Inferior parietal cortex (tissue), 1 donor: ENCODE data around the gene SEC14L6.
"Not testable (repeated sequence)": the region's sequence is repeated elsewhere in the genome, so short reads cannot be mapped to it uniquely, and the experiment has no call there.

ENCODE experiments used
- DNase-seq: peaks from one replicate; pipeline ENCODE4 v3.0.0-alpha.2; 2016; ENCODE audit errors: extremely low spot score

The SEC14L6 gene

GRCh38 chr22:30546616-30547015 is at the start of gene SEC14L6:
Gene SEC14L6 (minus strand): TSS chr22:30546741. CDS start chr22:30546682, 59 bp downstream.
- DNase-seq: no peak

- no peak for DNase-seq
Observed at GRCh38 chr22:30596199-30596598, 49.7 kb upstream of the SEC14L6 start.

DNA sequence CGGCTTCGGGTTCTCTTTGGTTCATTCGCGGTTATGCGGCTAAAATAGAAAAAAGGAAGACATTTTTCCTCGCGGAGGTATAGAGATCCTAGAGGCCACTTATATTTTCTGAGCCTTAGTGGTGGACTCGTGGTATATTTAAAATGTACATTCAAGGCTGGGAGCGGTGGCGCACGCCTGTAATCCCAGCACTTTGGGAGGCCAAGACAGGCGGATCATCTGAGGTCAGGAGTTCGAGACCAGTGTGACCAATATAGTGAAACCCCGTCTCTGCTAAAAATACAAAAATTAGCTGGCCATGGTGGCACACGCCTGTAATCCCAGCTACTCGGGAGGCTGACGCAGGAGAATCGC is 45.8 kb upstream of the SEC14L6 start:
- DNase-seq: not testable (repeated sequence)

DNA sequence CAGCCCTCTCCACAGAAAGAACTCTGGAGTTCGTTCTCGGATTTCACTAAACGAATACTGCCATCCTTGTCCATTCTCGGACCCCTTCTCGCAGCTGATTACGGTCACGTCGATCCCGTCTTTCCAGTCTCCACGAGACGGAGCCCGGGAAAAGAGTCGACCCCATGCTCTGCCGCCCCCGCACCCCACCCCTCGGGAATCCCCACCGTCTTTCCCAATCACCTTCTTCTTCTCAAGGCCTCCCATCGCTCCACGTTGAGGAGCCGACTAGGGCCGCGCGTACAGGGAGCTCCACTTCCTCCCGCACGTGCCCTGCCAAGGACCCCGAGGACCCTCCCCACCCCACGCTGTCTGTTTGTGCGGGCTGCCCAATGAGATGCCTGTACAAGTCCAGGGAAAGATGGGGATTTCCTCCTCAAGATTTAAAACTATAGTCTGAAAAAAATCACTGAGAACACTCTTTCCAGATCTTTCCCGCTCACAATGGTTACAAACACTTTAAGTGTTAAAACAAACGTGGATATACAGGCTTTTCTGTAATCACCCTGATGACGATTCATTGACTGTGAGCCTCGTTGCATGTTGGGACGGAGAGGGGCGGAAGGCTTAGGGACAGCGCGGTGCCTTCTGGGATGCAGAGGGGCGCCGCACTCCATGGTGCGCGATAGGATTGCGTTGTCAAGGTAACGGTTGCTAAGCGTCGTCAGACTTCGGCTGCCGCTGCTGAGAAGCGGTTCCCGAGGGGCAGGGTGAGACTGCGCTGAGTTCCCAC is 45.2 kb upstream of the SEC14L6 start, which contains the start of gene PES1:
Gene PES1 (minus strand): TSS at position 323 of the 772 bp plus-strand sequence. CDS start 77 bp downstream, at position 246.
- DNase-seq: peak; percentile 98

- no peak for DNase-seq
Observed at GRCh38 chr22:30591191-30591587, 44.6 kb upstream of the SEC14L6 start.

- DNase-seq: no peak
Observed at GRCh38 chr22:30586414-30586813, 39.9 kb upstream of the SEC14L6 start.

- no peak for DNase-seq
Observed at GRCh38 chr22:30584441-30584840, 37.9 kb upstream of the SEC14L6 start.

DNA sequence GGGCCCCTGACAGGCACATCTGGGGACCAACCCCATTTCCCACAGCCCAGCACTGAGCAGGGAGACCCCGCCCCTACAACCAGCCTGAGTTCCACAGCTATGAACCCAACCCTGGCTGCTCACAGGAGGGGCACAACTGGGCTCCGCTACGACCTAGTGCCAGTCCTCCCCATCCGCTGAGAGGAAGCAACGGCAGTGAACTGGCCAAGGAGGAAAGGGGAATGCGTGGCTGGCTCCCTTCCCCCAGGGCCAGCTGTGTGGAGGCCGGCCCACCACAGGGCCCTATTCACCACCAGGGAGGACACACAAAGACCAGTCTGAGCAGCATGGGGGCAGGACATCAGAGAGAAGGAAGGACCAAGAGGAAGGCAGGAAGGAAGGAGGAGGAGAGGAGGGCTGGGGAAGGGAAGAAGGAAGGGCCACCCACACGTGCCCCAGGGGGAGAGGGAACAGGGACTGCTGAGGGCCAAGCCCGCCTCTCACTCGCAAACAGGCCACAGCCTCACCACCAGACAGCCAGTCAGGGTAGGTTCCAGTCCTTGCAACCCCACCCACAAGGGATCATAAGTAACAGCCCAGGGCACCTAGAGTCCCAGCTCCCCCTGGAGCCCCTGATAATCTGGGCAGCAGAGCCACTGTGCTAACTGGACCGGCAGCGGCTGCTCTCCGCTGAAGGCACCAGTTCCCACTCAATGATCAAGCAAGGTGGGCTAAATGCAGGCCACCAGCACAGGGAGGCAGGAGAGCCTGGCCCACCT is 36.4 kb upstream of the SEC14L6 start:
- no peak for DNase-seq

DNA sequence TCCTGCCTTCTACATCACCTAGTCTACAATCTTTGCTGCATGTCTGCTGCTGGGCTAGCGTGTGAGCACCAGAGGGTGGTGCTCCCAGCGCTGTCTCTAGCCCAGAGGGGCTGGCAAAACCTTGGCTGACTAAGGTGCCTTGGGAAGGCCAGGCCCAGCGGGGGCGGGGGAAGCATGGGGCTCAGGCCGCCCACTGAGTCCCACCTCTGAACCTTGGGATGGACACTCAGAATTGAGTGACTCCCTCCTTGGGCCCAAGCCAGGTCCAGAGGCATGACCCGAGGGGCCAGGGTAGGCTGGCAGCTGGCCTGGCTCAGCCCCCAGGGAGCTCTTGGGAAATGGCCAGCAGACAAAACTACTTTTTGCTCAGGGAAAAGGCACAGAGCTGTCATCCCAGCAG is 35.5 kb upstream of the SEC14L6 start:
- DNase-seq: no peak

- DNase-seq: no peak
Observed at GRCh38 chr22:30580896-30581295, 34.4 kb upstream of the SEC14L6 start.

- no peak for DNase-seq
Observed at GRCh38 chr22:30578481-30578880, 31.9 kb upstream of the SEC14L6 start.

DNA sequence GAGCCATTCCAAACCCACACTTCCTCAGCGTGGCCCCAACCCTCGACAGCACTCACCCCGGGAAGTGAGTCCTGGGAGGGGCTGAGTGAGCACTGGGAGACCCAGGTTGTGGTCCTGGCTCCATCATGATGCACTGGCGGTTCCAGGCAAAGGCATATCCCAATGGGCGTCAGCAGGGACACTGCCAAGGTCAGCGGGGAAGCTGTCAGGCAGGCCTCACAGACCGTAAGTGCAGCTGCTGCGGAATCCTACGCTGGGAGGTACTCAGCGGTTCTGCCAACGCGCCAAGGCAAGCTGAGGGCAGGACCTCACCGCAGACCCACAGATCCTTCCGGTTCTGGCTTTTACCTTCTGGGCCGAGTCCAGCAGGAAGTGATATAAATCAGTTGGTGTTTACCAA is 29.3 kb upstream of the SEC14L6 start:
- no peak for DNase-seq

GRCh38 chr22:30574997-30575671 is 28.6 kb upstream of the SEC14L6 start:
- DNase-seq: no peak

- peak; percentile 74 for DNase-seq
Observed at GRCh38 chr22:30574095-30574981, 27.8 kb upstream of the SEC14L6 start, which contains the start of gene GAL3ST1. Gene GAL3ST1 (minus strand): TSS chr22:30574665. CDS start chr22:30557392, 17,273 bp downstream.

DNA sequence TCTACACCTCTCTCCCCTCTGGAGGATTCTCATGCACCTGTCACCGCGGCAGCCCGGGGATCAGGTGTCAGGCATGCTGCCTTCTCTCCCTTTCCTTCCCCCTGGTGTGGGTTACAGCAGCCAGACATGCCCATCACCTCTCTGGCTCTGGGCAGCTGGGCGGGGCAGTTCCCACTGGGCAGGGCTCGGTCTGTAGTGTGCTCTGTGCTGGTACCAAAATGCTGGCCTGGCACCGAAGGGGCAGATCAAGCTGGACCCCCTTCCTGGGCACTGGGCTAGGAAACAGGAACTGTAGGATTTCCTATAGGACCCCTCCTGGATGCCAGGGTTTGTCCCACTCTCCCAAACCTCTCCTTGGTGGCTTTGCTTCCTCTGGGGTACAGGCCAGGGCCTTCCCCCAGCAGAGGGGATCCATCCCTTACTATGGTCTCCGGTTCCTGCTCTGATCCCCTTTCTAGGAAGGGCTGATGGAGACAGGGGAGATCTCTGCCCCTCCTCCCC is 27.1 kb upstream of the SEC14L6 start:
- DNase-seq: no peak

DNA sequence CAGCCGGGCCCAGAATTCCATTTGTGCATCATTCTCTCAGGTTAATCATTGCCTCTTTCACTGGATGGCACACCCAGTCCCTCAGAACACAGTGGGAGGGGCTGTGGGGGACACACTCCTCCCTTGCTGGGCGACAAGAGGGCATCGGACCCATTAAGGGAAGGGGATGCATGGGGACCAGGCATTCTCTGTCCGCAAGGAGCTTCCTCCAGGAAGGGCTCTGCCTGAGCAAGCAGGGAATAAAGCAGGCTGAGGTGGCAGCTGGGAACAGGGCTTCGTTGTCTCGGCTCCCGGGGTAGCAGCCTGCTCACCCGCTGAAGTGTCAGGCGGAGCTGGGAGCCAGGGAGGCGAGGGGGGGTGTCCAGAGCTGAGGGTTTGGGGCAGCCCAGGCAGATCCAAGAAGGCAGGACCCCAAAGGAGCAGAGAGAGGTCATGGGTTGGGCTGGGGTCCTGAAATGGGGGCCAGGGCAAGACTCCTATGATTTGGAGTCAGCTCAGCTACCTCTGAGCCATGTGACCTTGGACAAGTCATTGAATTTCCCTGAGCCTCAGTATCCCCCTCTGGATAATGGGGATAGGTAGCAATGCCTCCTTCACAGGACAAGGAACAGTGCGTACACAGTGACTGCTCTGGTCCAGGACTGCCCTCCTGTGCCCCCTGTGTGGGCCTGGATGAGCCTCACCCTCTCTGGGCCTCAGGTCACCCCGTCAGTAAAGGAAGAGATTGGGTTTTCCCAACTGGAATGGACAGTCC is 26.5 kb upstream of the SEC14L6 start:
- DNase-seq: no peak

DNA sequence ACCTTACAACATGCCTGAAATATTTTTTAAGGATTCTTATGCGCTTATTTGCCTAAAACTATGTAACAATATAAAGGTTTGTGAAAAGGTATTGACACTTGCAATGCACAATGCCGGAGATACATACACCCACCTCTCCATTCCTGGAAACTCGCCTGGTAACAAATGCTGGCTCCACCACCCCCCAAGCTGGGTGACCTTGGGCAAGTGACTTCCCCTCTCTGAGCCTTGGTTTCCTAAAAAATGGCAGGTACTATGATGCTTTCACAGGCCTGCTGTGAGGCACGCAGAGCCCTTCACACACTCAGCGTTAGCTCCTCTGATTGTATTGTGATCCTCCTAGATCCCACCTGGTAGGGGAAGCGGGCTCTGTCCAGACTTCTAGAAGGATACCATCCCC is 25.7 kb upstream of the SEC14L6 start:
- DNase-seq: no peak

GRCh38 chr22:30569674-30570202 is 23.2 kb upstream of the SEC14L6 start:
- DNase-seq: no peak

DNA sequence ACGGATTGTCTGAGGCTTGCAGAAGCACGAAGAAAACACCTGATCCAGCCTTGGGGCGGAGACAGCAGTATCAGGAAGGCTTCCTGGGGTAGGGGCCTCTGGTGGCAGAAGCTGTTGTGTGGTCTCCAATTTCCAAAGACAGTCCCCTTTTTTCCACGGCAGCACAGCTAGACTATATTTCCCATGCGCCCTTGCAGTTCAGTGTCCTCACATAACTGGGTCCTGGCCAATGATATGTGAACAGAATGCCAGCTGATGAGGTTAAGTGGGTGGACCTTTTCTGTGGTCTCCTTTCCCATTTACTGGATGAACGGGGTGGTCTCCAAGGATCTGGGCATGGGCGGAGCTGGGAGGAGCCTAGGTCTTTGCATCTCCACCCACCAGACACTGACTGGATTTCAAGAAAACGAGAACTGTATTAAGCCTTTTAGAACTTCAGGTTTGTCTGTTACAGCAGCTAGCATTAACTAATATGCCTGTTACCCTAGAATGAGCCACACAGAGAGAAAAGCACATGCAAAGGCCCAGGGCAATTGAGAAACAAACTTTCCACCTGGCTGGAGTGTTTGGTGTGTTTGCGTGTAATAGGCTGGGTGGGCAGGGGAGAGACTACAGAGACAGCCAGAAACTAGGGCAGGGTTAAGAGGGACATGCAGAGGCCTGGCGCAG is 21.7 kb upstream of the SEC14L6 start:
- no peak for DNase-seq

DNA sequence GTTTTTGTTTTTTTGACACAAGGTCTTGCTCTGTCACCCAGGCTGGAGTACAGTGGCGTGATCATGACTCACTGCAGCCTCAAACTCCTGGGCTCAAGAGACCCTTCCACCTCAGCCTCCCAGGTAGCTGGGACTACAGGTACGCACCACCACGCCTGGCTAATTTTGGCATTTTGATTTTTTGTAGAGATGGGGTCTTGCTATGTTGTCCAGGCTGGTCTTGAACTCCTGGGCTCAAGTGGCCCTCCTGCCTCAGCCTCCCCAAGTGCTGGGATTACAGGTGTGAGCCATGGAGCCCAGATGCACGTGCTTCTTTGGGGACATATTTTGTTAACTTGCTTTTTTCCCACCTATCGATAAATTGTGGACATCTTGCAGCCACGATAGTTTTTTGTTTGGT is 20.7 kb upstream of the SEC14L6 start:
- DNase-seq: not testable (repeated sequence)
